ENCODE data around the gene PGBD1. TPM values are rescaled to one million over a fixed set of nuclear protein-coding genes. Genes with fewer than 3 reads are reported as not detected.

PGBD1 gene
- total and polyA plus RNA-seq, 2 of the 13 experiments (the other 11 are each of a cell fraction or from before 2014, with no cell fraction given): 3.6 to 6.9 TPM

DNA sequence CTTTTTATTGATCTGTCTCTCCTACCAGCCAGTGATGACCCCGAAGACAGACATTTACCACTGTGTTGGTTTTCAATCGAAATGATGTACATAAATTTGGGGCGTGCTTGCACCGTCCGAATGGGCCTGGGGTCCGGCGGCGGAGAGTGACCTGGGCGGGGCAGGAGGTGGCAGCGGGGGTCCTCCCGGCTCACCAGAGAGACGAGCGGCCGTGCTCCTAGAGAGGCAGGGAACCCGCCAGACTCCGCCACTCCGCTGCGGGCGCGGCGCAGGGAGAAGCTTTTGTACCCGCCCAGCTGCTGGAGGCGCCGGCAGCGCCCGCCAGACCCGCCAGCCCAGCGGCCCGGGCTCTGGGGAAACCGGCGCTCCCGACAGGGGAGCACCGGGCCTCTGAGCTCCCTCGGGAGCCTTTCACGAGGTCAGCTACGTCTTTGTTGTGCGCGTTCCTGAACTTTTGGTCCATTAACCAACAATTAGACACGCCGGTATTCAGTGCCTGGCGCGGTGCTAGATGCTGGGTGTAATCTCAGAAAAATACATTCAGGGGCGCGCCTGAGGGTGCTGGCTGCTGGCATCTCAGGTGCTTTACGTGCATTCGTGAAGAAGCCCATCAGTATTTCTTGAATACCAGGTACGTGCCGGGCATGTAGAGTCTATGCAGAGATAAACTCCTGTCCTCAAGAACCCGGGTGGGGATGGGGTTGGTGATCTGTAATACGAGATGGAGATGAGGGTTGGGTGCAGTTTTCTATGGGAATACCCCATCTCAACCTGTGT, at the start of gene PGBD1 (continued):
- TF ChIP-seq ZNF142 (CRISPR knock-in tag; IDR thresholded peaks at IDR 0.05) (peak; percentile 43; the same call in 1 of the 2 replicates), NR2F2 (IDR thresholded peaks at IDR 0.05; ENCODE audit: borderline replicate concordance, low read depth) (no peak), MYNN (CRISPR knock-in tag; IDR thresholded peaks at IDR 0.05; ENCODE audit: low read depth) (peak; percentile 70; the same call in 1 of the 2 replicates), ZNF691 (CRISPR knock-in tag; IDR thresholded peaks at IDR 0.05; ENCODE audit: borderline replicate concordance, low read depth) (no peak; the same call in 1 of the 2 replicates), MED1 (CRISPR knock-in tag; IDR thresholded peaks at IDR 0.05) (peak; percentile 71), EED (CRISPR knock-in tag; IDR thresholded peaks at IDR 0.05) (peak; percentile 71; the same call in 1 of the 2 replicates), ZNF761 (CRISPR knock-in tag; conservative IDR thresholded peaks at IDR 0.05) (no peak), HIVEP1 (CRISPR knock-in tag; IDR thresholded peaks at IDR 0.05) (peak; percentile 67), SIX4 (CRISPR knock-in tag; IDR thresholded peaks at IDR 0.05) (peak; percentile 16; the same call in 1 of the 2 replicates), NAIF1 (CRISPR knock-in tag; IDR thresholded peaks at IDR 0.05; ENCODE audit: borderline replicate concordance) (peak; percentile 83), SIN3A (IDR thresholded peaks at IDR 0.05; ENCODE audit: borderline replicate concordance, low read depth, low read length) (peak; percentile 83; the same call in 1 of the 2 replicates), AHR (CRISPR knock-in tag; IDR thresholded peaks at IDR 0.05) (peak; percentile 68; the same call in 1 of the 2 replicates), HES4 (CRISPR knock-in tag; IDR thresholded peaks at IDR 0.05; ENCODE audit: borderline replicate concordance) (no peak), SOX6 (IDR thresholded peaks at IDR 0.05) (no peak), SOX6 (CRISPR knock-in tag; IDR thresholded peaks at IDR 0.05) (peak; percentile 70), RARG (CRISPR knock-in tag; IDR thresholded peaks at IDR 0.05; ENCODE audit: low read depth) (no peak), ESRRA (CRISPR knock-in tag; IDR thresholded peaks at IDR 0.05; ENCODE audit: low read depth) (no peak; the same call in 1 of the 2 replicates), POGZ (CRISPR knock-in tag; IDR thresholded peaks at IDR 0.05) (peak; percentile 67)
- TF ChIP-seq, protein P1, sequence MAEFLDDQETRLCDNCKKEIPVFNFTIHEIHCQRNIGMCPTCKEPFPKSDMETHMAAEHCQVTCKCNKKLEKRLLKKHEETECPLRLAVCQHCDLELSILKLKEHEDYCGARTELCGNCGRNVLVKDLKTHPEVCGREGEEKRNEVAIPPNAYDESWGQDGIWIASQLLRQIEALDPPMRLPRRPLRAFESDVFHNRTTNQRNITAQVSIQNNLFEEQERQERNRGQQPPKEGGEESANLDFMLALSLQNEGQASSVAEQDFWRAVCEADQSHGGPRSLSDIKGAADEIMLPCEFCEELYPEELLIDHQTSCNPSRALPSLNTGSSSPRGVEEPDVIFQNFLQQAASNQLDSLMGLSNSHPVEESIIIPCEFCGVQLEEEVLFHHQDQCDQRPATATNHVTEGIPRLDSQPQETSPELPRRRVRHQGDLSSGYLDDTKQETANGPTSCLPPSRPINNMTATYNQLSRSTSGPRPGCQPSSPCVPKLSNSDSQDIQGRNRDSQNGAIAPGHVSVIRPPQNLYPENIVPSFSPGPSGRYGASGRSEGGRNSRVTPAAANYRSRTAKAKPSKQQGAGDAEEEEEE (CRISPR knock-in tag; IDR thresholded peaks at IDR 0.05; ENCODE audit: borderline replicate concordance): no peak
- TF ChIP-seq, protein P2, sequence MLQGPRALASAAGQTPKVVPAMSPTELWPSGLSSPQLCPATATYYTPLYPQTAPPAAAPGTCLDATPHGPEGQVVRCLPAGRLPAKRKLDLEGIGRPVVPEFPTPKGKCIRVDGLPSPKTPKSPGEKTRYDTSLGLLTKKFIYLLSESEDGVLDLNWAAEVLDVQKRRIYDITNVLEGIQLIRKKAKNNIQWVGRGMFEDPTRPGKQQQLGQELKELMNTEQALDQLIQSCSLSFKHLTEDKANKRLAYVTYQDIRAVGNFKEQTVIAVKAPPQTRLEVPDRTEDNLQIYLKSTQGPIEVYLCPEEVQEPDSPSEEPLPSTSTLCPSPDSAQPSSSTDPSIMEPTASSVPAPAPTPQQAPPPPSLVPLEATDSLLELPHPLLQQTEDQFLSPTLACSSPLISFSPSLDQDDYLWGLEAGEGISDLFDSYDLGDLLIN (CRISPR knock-in tag; IDR thresholded peaks at IDR 0.05; ENCODE audit: borderline replicate concordance): no peak

Data from HepG2 (cell line).